SKM-1 (cell line): ENCODE data around the gene METTL14.

Source experiments
- DNase-seq: peaks from one replicate; lab custom pipeline; 2025; ENCODE audit not compliant: unreplicated experiment; lab: John Stamatoyannopoulos, UW

Gene METTL14

DNA sequence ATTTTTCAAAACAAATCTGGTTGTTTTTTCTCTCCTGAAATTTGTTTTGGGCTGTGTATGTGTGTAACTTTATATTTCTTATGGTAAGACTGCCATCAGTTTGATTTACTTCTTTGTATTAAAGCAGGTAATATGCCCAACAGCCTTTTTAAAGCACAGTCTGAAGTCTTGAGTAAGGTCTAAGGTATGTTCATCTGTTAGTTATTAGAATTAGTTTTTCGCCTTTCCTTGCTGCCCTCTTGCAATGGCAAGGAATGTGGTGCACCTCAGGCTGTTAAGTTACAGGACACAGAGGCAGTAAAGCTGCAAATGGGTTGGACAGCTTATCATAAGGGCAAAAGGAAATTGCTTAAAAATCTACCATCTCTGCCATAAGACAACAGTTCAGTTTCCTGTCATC lies 71.8 kb downstream of the METTL14 start:
- no peak for DNase-seq

DNA sequence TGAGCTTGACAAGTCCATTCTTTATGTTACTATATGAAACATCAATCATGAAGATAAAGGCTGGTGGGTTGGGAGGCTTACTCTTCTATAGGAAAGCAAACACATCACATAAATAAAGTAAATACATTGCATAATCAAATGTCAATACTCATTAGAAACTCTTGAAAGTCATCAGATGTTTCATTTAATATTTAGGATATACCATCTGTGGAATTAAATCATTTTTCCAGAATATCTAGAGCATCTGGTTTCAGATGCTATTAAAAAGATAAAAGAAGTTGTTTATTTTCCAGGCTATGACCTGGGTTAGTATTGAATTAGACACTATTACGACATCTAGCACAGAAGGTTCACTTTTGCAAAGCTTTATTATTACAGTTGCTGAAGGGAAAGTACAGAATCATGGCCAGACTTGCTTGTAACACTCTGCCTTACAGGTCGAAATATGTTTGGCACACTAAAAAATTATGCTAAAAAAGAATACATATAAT lies 72.6 kb downstream of the METTL14 start:
- no peak for DNase-seq

DNA sequence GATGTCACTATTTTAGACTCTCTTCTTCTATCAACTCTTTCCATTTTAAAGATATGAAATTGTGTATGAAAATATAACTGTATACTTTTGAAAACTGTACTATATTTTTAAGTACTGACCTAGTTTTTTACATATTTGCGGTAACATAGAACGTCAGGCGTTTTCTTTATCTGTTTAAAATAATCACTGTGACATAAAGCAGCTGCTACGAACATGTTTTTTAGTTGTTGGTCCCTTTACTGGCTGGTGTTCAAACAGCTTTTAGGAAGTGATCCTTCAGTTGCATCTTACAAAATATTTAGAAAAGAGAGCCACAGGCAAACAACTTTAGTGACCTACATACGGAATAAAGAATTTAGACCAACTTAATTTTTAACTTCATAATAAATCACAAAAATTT lies 73.1 kb downstream of the METTL14 start:
- no peak for DNase-seq

DNA sequence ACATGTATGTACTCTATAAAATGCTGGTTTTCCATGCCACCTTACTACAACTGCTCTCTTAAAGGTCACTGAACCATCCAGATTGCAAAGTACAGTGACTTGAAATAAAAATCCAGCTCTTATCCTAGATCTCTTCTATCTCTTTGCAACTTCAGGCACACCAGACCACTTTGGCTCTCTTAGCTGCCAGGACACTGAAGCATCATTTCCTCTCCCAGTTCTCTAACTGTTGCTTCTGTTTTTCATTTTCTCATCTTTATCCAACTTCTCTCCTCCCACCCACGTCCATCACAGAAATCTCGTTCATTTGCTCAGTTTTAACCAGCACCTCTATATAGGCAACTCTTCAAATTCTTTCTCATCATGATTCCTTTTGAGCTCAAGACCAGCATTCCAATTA lies 74.3 kb downstream of the METTL14 start:
- DNase-seq, result no peak

DNA sequence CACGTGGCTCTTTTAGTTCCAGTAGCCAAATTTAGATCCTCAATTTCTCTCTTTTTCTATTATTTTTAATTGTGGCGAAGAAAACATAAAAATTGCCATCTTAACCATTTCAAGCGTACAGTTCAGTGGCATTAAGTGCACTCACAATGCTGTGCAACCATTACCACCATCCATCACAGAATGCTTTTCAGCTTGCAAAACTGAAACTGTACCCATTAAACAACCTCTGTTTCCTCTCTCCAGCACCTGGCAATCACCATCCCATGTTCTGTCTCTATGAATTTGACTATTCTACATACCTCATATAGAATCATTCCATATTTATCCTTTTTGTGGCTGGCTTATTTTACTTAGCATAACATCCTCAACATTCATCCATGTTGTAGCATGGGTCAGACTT lies 74.9 kb downstream of the METTL14 start:
- DNase-seq, result no peak

DNA sequence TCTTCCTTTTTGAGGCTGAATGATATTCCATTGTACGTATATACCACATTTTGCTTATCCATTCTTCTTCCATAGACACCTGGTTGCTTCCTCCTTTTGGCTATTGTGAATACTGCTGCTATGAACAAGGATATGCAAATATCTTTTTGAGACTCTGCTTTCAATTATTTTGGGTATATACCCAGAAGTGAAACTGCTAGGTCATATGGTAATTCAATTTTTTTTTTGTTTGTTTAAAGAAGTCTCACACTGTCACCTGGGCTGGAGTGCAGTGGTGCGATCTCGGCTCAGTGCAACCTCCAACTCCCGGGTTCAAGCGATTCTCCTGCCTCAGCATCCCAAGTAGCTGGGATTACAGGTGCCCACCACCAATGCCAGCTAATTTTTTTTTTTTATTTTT lies 75.3 kb downstream of the METTL14 start:
- DNase-seq, result no peak

DNA sequence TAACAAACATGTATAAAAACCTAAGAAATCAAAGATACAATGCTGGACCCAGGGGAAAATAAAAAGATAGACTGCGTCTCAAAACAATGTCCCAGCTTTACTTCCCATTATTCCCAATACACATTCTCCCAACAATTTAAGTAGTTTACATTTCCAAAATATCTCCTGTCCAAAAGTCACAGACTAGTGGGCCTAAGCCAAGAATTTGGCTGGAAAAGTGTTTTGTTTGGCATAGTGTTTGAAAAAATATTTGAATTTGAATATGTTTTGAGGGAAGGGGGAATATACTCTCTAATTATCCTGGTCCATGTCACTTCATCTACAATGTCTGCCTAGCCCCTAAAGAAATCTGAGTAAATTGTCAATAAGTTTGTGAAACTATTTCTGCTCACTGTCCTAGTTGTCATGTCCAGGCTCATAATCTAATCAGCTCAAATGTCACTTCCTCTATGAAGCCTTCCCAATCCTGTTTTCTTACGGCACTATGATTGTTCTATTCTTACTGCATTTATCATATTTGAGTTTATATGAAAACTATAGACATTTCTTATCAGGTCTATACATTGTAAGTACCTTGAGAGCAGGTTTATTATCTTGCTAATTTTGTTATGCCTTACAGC lies 76.3 kb downstream of the METTL14 start:
- no peak for DNase-seq

DNA sequence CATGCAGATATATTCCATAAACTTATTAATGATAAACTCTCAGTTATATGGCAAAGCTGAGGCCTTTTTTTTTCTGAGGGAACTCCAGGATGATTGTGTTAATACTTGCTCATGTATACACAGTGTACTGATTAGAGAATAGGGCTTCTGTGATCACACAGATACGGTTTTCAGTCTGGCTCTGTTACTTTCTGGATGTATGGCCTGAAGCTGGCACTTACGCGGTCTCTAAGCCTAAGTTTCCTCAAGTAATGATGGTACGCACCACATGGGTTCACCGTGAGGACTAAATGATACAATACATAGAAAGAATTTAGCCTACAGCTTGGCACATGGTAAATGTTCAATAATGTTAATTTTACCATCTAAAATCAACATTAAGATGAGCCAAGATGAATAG lies 77.0 kb downstream of the METTL14 start:
- no peak for DNase-seq

DNA sequence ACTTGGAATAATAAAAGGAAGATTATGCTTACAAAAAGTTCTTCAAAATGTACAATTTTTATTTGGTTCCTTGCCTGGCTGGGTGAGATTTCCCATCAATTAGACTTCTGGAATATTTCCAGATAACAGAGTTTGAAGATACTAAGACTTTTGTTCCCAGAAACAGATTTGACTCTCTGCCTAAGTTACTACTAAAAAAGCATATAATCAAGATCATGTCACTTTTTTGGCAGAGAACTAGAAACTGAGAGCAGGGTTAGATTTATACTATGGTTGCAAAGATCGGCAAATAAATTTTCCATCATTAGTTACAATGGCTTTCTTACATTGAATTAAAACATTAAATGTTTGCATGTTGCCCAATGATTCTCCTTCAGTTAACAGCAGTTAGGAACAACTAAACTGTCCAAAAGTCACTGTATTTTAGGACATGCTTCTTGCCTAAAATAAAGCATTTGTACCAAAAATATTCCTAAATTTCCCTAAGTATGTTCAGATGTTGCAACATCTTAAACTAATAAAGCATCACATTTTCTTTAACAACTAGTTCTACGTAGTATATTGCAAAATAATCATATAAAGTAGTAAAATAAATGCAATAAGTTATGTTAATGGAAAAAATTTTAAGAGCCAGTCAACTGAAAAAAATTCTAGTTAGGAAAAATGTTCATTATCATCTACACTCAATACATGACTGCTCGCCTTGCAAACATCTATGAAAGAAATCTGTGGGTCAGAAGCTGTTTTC lies 77.7 kb downstream of the METTL14 start:
- DNase-seq, result no peak
